ENCODE results near the gene ZNF627.

The ZNF627 gene

GRCh38 chr19:11656535-11656934 lies 59.3 kb downstream of the ZNF627 start:
- Histone ChIP-seq H3K4me1 (ENCODE audit: control insufficient read depth, insufficient read depth, low read length) (no peaks in the 10 kb centered on the region), H3K9me3 (ENCODE audit: control insufficient read depth, insufficient read depth, low read depth, low read length) (no peaks in the 10 kb centered on the region), H3K27ac (ENCODE audit: extremely low read depth, low read depth, low read length) (no peak overlapping the region), H3K4me3 (ENCODE audit: low read depth, low read length) (no peak overlapping the region), H3K36me3 (ENCODE audit: control insufficient read depth in 2 of 2, insufficient read depth in 1 of 2, low read length in 2 of 2) (peaks cover 15 to 47% of the 10 kb centered on the region in 2 experiments)
- CTCF ChIA-PET = interaction anchor here (0.6 kb wide), 1 partner anchor 328 kb away, joined by 3 read pairs; no protein-coding TSS in a partner anchor
- TF ChIP-seq GFI1B (tag by site-specific recombination; IDR thresholded peaks at IDR 0.05) (no peak), ZNF555 (tag by site-specific recombination; conservative IDR thresholded peaks at IDR 0.05) (no peak), ZNF341 (tag by site-specific recombination; IDR thresholded peaks at IDR 0.05; ENCODE audit: low read depth) (no peak), ZFP41 (tag by site-specific recombination; IDR thresholded peaks at IDR 0.05; ENCODE audit: borderline replicate concordance) (no peak), ZSCAN23 (tag by site-specific recombination; IDR thresholded peaks at IDR 0.05) (no peak), ZNF514 (tag by site-specific recombination; IDR thresholded peaks at IDR 0.05) (no peak), AEBP2 (tag by site-specific recombination; IDR thresholded peaks at IDR 0.05; ENCODE audit: borderline replicate concordance) (no peak), MYNN (tag by site-specific recombination; IDR thresholded peaks at IDR 0.05; ENCODE audit: borderline replicate concordance) (no peak), ZNF16 (tag by site-specific recombination; IDR thresholded peaks at IDR 0.05; ENCODE audit: low read depth) (no peak), PBX3 (CRISPR knock-in tag; IDR thresholded peaks at IDR 0.05) (no peak), ZNF580 (tag by site-specific recombination; IDR thresholded peaks at IDR 0.05) (no peak), ZBTB17 (tag by site-specific recombination; IDR thresholded peaks at IDR 0.05) (no peak), ZNF830 (tag by site-specific recombination; IDR thresholded peaks at IDR 0.05; ENCODE audit: low read depth) (no peak), ZNF37A (tag by site-specific recombination; IDR thresholded peaks at IDR 0.05) (no peak)
- POLR2A ChIA-PET = no interaction called here

- H3K4me3 ChIP-seq (ENCODE audit: low read depth, low read length) = no peak overlapping the region
- H3K9me3 ChIP-seq (ENCODE audit: control insufficient read depth, insufficient read depth, low read depth, low read length) = no peaks in the 10 kb centered on the region
- peaks cover 15 to 43% of the 10 kb centered on the region in 2 experiments for H3K36me3 ChIP-seq (ENCODE audit: control insufficient read depth in 2 of 2, insufficient read depth in 1 of 2, low read length in 2 of 2)
- H3K4me1 ChIP-seq (ENCODE audit: control insufficient read depth, insufficient read depth, low read length) = no peaks in the 10 kb centered on the region
- no peak overlapping the region for H3K27ac ChIP-seq (ENCODE audit: extremely low read depth, low read depth, low read length)
- CTCF ChIA-PET = interaction anchor here (0.6 kb wide), 1 partner anchor 327 kb away, joined by 3 read pairs; no protein-coding TSS in a partner anchor
- POLR2A ChIA-PET = no interaction called here
- TF ChIP-seq ZNF473 (tag by site-specific recombination; IDR thresholded peaks at IDR 0.05) (no peak), PRDM4 (tag by site-specific recombination; IDR thresholded peaks at IDR 0.05) (no peak), ZNF747 (tag by site-specific recombination; IDR thresholded peaks at IDR 0.05) (no peak), ZNF488 (tag by site-specific recombination; IDR thresholded peaks at IDR 0.05) (no peak), ZNF280C (tag by site-specific recombination; IDR thresholded peaks at IDR 0.05) (no peak), ZNF544 (tag by site-specific recombination; IDR thresholded peaks at IDR 0.05) (no peak), OVOL3 (tag by site-specific recombination; IDR thresholded peaks at IDR 0.05) (no peak), ZNF777 (tag by site-specific recombination; IDR thresholded peaks at IDR 0.05; ENCODE audit: borderline replicate concordance) (no peak), TRIM28 (IDR thresholded peaks at IDR 0.05; ENCODE audit: borderline replicate concordance, low read length) (peak; percentile 80; the same call in 1 of the 2 replicates), GLI4 (tag by site-specific recombination; IDR thresholded peaks at IDR 0.05) (no peak), ZSCAN23 (tag by site-specific recombination; IDR thresholded peaks at IDR 0.05) (no peak), GLIS2 (tag by site-specific recombination; IDR thresholded peaks at IDR 0.05) (no peak), MZF1 (tag by site-specific recombination; IDR thresholded peaks at IDR 0.05; ENCODE audit: borderline replicate concordance) (no peak), ZNF585B (tag by site-specific recombination; IDR thresholded peaks at IDR 0.05) (no peak), ZNF24 (tag by site-specific recombination; IDR thresholded peaks at IDR 0.05) (no peak)
Measured at GRCh38 chr19:11657307-11657706, 60.0 kb downstream of the ZNF627 start.
